ENCODE results near the gene LHX3.

The LHX3 gene

GRCh38 chr9:136182420-136182787 lies 22.5 kb downstream of the LHX3 start:
- no peak overlapping the region for H3K4me3 ChIP-seq (ENCODE audit: low read depth, low read length)
- TF ChIP-seq CTCF (IDR thresholded peaks at IDR 0.05; ENCODE audit: low read depth, low read length): no peak

GRCh38 chr9:136181784-136182419 lies 23.0 kb downstream of the LHX3 start:
- H3K4me3 ChIP-seq (ENCODE audit: low read depth, low read length): no peak overlapping the region
- no peak for TF ChIP-seq CTCF (IDR thresholded peaks at IDR 0.05; ENCODE audit: low read depth, low read length)

- no peak overlapping the region for H3K4me3 ChIP-seq (ENCODE audit: low read depth, low read length)
- no peak for TF ChIP-seq CTCF (IDR thresholded peaks at IDR 0.05; ENCODE audit: low read depth, low read length)
Measured at GRCh38 chr9:136180586-136180985, 24.3 kb downstream of the LHX3 start.

GRCh38 chr9:136179761-136180160 lies 25.2 kb downstream of the LHX3 start:
- TF ChIP-seq CTCF (IDR thresholded peaks at IDR 0.05; ENCODE audit: low read depth, low read length): no peak
- no peak overlapping the region for H3K4me3 ChIP-seq (ENCODE audit: low read depth, low read length)

GRCh38 chr9:136179101-136179616 lies 25.8 kb downstream of the LHX3 start:
- TF ChIP-seq CTCF (IDR thresholded peaks at IDR 0.05; ENCODE audit: low read depth, low read length): no peak
- no peak overlapping the region for H3K4me3 ChIP-seq (ENCODE audit: low read depth, low read length)

- TF ChIP-seq CTCF (IDR thresholded peaks at IDR 0.05; ENCODE audit: low read depth, low read length): no peak
Measured at GRCh38 chr9:136178773-136179075, 26.2 kb downstream of the LHX3 start.

GRCh38 chr9:136178061-136178772 lies 26.7 kb downstream of the LHX3 start:
- H3K4me3 ChIP-seq (ENCODE audit: low read depth, low read length): no peak overlapping the region
- no peak for TF ChIP-seq CTCF (IDR thresholded peaks at IDR 0.05; ENCODE audit: low read depth, low read length)

More at GRCh38 chr9:136178773-136179075, 26.2 kb downstream of the LHX3 start:
- no peak overlapping the region for H3K4me3 ChIP-seq (ENCODE audit: low read depth, low read length)

Measured in WI38 (cell line).